Fibroblast of upper back skin (primary cell): ENCODE data around the gene HIVEP3.

ENCODE experiments used
- DNase-seq: peaks from one replicate; pipeline ENCODE4 v3.0.0-alpha.2; 2013

HIVEP3 gene

GRCh38 chr1:41504114-41505035 lies 414.3 kb downstream of the HIVEP3 start:
- peak; percentile 74 for DNase-seq

GRCh38 chr1:41503538-41504113 lies 415.1 kb downstream of the HIVEP3 start:
- DNase-seq: peak; percentile 70

- no peak for DNase-seq
Observed at GRCh38 chr1:41502912-41503311, 415.8 kb downstream of the HIVEP3 start.

- DNase-seq: no peak
Observed at GRCh38 chr1:41501581-41501980, 417.1 kb downstream of the HIVEP3 start.

- no peak for DNase-seq
Observed at GRCh38 chr1:41500781-41501518, 417.8 kb downstream of the HIVEP3 start.

DNA sequence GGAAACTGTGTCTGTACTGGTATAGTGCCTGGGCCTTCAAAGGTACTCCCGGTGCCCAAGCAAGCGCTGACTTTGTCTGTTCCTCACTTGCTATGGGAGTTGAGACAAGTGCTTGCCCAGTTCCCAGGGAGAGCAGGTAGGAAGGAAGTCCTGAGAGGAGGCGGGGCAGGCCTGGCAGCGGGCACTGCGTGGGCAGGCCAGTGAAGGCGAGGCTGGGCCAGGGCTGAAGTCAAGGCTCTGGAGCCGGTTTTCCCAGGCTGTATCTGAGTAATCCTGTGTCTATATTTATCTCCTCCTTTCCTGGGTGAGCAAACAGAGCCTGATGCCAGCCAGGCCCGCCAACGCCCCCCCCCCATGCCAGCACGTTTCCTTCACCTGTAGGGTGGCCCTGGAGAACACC lies 418.3 kb downstream of the HIVEP3 start:
- DNase-seq: no peak

- no peak for DNase-seq
Observed at GRCh38 chr1:41499591-41499990, 419.1 kb downstream of the HIVEP3 start.

GRCh38 chr1:41498804-41499203 lies 419.9 kb downstream of the HIVEP3 start:
- DNase-seq: no peak

DNA sequence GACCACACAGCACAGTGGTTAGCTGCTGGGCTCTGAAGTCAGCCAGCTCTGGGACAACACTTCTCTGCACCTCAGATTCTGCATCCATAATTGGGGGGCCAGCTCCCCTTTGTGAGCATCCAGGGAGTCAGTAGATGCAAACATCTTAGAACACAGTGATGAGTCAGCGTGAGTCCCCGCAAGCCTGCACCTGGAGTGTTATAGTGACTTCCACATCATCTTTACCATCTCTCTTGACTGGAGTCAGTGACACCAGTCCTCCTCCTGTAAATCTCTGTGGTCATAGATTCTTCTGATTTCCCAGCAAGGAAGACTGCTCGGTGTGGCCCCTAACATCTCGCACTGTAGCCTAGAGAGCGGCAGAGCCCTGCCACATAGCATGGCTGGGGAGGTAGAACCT lies 420.3 kb downstream of the HIVEP3 start:
- no peak for DNase-seq

DNA sequence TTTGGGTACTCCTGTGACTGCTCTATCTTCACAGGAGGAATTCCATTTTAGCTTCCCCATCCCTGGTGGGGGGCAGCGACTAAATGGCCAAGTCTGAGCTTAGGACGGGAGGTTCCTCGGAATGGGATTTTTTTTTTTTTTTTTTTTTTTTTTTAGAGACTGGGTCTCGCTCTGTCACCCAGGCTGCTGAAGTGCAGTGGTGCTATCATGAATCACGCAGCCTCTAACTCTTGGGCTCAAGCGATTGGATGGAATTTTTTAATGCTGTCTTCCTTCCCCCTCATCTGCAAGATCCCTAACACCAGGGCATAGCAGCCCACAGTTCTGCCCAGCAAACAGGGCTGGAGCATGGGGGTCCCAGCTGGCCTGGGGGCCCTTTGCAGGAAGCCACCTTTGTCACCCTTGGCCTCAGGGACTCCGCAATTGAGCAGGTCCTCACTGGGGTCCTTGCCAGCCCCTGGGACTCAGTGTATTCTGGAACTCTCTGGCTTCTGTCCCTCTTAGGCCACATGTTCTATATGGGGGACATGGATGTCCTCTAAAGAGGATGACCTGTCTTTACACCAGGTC lies 421.2 kb downstream of the HIVEP3 start:
- DNase-seq: no peak

DNA sequence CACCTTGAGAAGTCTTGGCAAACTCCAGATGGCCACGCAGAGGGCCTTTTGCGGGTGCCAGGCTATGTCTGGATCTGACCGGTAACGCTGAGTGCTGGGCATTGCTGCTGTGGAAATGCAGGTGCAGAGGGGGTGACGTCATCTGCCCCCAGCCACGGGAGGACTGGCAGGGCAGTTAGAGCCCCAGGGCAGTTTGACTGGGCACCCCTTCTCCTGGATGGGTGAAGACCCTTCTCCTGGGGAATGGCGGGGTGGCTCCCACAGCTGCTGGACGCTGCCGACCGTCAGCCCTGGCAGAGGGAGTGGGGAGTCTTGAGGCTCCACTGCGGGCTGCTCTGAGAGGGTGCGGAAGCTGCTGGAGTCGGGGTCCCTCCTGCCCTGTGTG lies 421.7 kb downstream of the HIVEP3 start:
- no peak for DNase-seq

DNA sequence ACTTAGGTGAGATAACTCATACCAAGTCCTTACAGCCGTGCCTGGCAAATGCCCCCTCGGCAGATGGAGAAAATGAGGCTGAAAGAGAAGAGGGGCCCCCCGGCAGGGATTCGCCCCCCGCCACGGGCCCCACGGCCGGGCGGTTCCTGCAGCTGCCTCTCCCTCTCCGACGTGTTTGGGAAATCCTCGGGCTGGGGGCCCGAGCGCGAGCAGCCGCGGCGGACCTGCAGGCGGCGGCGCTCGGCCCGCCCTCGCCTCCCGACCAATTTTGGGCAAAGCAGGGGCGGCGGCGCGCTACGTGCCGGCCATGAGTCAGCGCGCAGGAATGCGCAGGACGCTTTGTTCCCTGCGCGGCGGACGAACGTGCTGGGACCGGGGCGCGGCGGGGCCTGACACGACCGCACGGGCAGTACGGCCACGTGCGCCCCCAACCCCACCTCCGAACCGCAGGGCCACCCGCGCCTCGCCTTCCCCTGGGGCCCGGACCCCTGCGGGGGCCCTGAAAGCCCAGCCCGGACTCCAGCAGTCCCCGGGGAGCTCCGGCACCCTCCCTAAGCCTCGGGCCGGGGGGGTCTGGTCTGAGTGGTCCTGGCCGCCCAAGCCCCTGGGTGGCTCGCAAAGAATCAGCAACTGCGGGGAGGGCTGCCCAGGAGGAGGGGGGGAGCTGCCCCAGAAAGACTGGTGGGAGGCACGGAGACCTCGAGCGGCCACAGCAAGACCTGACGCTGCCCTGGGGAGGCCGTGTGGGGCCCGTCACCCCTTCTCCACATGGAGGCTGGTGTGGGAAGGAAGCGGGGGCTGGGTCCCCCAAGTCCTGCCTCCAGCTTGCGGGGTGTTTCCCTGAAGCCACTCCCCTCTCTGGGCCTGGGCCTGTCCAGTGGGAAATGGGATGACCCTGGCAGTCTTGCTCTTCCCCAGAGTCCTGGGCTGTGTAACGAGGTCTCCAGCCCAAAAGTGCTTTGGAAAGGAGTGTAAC lies 422.4 kb downstream of the HIVEP3 start:
- peak; percentile 90 for DNase-seq

- DNase-seq: no peak
Observed at GRCh38 chr1:41495210-41495948, 423.3 kb downstream of the HIVEP3 start.

- no peak for DNase-seq
Observed at GRCh38 chr1:41494351-41495209, 424.1 kb downstream of the HIVEP3 start.

GRCh38 chr1:41493626-41494350 lies 424.9 kb downstream of the HIVEP3 start:
- no peak for DNase-seq

DNA sequence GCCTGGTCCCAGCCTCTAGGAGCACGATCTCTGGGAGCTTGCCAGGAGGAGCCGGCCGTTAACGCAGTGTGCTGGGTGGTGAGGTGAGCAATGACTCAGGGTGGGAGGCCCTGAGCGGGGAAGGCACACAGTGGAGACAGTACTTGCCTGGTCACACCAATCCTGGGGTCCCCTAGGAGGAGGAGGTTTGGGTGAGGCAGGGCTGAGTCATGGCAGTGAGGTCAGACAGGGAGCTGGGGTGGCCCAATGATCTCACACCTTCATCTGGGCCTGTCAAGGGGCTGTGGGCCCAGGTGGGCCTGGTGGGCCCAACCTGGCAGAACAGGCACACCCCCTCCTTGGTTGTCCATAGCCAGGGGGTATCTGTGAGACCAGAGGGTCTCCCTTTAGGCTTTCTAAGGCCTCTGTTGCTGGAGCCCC lies 425.6 kb downstream of the HIVEP3 start:
- DNase-seq: peak; percentile 93

DNA sequence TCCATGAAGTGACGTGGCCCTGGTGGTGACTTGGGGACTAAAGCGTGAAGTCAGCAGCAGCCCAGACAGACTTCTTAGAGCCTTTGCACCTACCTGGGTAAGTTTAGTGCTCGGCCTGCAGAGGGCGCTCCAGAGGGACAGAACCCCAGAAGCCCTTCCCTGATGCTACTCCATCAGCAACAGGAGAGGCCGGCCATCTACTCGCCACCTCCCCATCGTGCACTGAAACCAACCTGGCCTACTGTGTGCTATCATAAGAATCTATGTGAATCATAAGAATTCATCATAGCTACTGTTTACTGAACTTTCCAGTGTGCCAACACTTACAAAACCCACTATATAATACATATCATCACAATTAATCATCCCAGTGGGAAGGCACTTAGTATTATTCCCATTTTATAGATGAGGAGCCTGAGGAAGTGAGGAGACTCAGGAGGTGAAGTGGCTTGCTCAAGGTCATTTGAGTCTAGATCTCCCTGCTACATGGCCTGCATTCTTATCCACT lies 426.3 kb downstream of the HIVEP3 start:
- no peak for DNase-seq

DNA sequence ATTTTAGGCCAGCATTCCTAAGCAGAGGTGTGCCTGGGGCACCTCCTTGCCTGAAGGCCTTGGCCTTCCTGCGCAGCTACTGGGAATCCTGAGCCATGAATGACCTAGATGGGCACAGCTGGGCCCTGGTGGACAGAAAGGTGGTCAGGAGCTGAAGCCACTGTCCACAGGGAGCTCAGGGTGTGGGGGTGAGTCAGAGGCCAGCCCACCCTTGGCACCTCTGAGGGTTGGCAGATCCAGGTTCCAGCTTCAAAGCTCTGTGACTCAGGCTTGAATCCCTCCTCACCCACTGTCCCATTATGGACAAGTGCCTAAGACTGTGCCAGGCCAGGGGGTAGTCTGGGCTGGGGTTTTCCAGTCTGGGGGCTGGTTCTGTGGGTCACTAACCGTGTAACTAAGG lies 427.8 kb downstream of the HIVEP3 start:
- no peak for DNase-seq

DNA sequence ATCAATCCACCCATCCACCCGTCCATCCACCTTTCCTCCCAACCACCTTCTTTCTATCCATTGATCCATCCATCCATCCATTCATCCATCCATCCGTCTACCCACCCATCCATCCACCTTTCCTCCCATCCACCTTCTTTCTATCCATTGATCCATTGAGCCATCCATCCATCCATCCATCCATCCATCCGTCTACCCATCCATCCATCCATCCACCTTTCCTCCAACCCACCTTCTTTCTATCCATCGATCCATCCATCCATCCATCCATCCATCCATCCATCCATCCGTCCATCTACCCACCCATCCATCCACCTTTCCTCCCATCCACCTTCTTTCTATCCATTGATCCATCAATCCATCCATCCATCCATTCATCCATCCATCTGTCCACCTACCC lies 429.2 kb downstream of the HIVEP3 start:
- no peak for DNase-seq
